ENCODE data around the gene PRR36. TPM values are rescaled to one million over a fixed set of nuclear protein-coding genes. Genes with fewer than 3 reads are reported as not detected.

PRR36 gene
- total RNA-seq, 1 donor from 2014 or later, result 0.07 TPM

DNA sequence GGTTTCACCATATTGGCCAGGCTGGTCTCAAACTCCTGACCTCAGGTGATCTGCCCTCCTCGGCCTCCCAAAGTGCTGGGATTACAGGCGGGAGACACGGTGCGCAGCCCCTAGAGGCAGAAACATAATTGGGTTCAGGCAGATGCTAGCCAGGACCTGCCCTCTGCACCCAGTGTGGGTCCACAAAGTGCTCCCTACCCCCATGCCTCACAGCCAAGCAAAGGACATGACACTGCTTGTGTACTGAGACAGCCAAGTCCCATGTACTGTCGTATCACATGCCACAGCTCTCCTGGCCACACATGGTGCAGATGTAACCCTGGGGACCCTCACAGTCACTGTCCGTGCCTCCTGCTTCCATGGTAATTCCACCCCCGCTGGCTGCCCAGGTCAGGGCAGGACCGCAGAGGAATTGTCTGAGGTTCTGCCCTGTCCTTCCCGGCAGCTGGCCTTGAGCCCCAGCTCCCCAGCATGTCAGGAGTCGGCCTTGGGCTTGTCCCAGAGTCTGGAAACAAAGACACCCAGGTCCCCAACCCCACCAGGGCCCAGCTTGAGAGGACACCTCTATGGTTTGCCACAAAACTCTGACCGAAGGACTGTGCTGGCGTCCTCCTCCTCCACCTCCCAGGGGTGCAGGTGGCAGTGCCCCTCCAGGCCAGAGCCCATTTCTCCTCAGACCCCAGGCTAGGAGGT lies 7.6 kb downstream of the PRR36 start:
- Histone ChIP-seq H2AFZ (replicated peaks) (no peak overlapping the region), H3K9ac (no peak overlapping the region), H3K4me2 (no peak overlapping the region), H3F3A (ENCODE audit: low read depth) (peaks cover 51% of the 10 kb centered on the region), H3K4me3 (no peak overlapping the region), H3K27me3 (peaks cover 60% of the 10 kb centered on the region), H3K27ac (no peak overlapping the region), H4K20me1 (ENCODE audit: low read depth) (peaks cover 62% of the 10 kb centered on the region), H3K9me3 (ENCODE audit: low read depth) (no peaks in the 10 kb centered on the region), H3K79me2 (ENCODE audit: low read depth) (no peaks in the 10 kb centered on the region), H3K4me1 (peaks cover 14% of the 10 kb centered on the region), H3K36me3 (no peaks in the 10 kb centered on the region)
- H3K9me3 Mint-ChIP-seq, result no peaks in the 10 kb centered on the region
- peaks cover 3% of the 10 kb centered on the region for H3K36me3 Mint-ChIP-seq
- H3K4me1 Mint-ChIP-seq, result peaks cover 26% of the 10 kb centered on the region
- peaks cover 28% of the 10 kb centered on the region for H3K27me3 Mint-ChIP-seq (ENCODE audit: insufficient read depth, low read depth)
- H3K4me3 Mint-ChIP-seq, result no peak overlapping the region
- H3K27ac Mint-ChIP-seq, result no peak overlapping the region
- no peak for DNase-seq (ENCODE audit: low spot score)
- TF ChIP-seq, protein P1, sequence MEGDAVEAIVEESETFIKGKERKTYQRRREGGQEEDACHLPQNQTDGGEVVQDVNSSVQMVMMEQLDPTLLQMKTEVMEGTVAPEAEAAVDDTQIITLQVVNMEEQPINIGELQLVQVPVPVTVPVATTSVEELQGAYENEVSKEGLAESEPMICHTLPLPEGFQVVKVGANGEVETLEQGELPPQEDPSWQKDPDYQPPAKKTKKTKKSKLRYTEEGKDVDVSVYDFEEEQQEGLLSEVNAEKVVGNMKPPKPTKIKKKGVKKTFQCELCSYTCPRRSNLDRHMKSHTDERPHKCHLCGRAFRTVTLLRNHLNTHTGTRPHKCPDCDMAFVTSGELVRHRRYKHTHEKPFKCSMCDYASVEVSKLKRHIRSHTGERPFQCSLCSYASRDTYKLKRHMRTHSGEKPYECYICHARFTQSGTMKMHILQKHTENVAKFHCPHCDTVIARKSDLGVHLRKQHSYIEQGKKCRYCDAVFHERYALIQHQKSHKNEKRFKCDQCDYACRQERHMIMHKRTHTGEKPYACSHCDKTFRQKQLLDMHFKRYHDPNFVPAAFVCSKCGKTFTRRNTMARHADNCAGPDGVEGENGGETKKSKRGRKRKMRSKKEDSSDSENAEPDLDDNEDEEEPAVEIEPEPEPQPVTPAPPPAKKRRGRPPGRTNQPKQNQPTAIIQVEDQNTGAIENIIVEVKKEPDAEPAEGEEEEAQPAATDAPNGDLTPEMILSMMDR (IDR thresholded peaks at IDR 0.05), result no peak
- no peak for TF ChIP-seq EZH2phosphoT487 (IDR thresholded peaks at IDR 0.05)
- no peak for TF ChIP-seq EZH2 (IDR thresholded peaks at IDR 0.05)

DNA sequence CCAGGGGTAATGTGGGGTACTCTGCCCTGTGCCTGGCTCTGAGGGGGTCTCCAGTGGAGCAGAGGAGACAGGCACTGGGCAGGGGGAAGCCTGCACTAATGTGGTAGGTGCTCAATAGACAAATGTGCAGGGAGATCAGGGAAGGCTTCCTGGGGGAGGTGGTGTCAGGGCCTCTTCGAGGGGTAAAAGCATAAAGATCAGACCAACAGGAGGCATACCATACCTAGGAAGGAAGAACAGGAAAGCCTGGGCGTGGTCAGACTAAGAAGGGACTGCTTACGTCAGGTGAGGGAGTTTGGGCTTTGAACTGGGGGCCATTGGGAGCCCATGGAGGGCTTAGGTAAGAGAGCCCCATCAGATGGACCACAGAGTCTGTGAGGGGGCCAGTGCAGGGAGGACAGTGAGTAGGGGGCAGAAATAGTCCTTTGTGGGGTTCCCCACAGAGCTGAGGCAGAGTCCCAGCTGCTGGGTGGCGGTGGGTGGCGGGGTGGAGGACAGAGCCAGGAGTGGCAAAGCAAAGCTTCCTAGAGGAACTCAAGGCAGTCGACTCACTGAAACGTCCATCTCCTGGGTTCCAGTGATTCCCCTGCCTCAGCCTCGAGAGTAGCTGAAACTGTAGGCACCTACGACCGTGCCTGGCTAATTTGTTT lies 8.8 kb downstream of the PRR36 start:
- Histone ChIP-seq H3F3A (ENCODE audit: low read depth) (peaks cover 45% of the 10 kb centered on the region), H3K9me3 (ENCODE audit: low read depth) (no peaks in the 10 kb centered on the region), H3K9ac (no peak overlapping the region), H2AFZ (replicated peaks) (no peak overlapping the region), H3K4me2 (no peak overlapping the region), H3K79me2 (ENCODE audit: low read depth) (no peaks in the 10 kb centered on the region), H3K4me3 (no peak overlapping the region), H3K27me3 (peaks cover 71% of the 10 kb centered on the region), H4K20me1 (ENCODE audit: low read depth) (peaks cover 60% of the 10 kb centered on the region), H3K36me3 (no peaks in the 10 kb centered on the region), H3K27ac (no peak overlapping the region), H3K4me1 (peaks cover 14% of the 10 kb centered on the region)
- peak overlapping the region; percentile 24 for H3K27ac Mint-ChIP-seq
- H3K4me1 Mint-ChIP-seq, result peaks cover 16% of the 10 kb centered on the region
- TF ChIP-seq EZH2 (IDR thresholded peaks at IDR 0.05) (no peak), EZH2phosphoT487 (IDR thresholded peaks at IDR 0.05) (no peak)
- TF ChIP-seq, protein P1 (IDR thresholded peaks at IDR 0.05), result no peak
- peak overlapping the region; percentile 46 for H3K4me3 Mint-ChIP-seq
- peaks cover 33% of the 10 kb centered on the region for H3K27me3 Mint-ChIP-seq (ENCODE audit: insufficient read depth, low read depth)
- no peaks in the 10 kb centered on the region for H3K9me3 Mint-ChIP-seq
- H3K36me3 Mint-ChIP-seq, result peaks cover 3% of the 10 kb centered on the region
- no peak for DNase-seq (ENCODE audit: low spot score)

DNA sequence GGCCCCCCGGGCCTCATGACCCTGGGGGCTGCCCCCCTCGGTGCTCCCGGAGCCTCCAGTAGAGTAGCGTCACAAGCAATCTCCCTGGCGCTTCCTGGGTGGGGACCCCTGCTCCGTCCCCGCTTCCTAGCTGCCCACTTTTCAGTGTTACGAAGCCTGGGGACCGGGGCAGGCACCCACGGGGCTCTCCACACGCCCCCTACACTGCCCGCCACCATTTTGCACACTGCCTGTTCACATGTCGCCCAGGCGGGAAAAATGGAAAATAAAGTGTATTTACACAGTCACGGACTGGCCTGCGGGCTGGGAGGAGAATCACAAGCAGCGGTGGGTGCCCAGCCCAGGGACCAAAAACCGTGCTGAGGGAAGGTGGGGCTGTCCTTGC lies 9.5 kb downstream of the PRR36 start:
- Mint-ChIP-seq H3K36me3 (peaks cover 3% of the 10 kb centered on the region), H3K27ac (no peak overlapping the region), H3K4me3 (no peak overlapping the region), H3K27me3 (ENCODE audit: insufficient read depth, low read depth) (peaks cover 30% of the 10 kb centered on the region), H3K9me3 (no peaks in the 10 kb centered on the region), H3K4me1 (peaks cover 14% of the 10 kb centered on the region)
- H3K4me2 ChIP-seq, result no peak overlapping the region
- TF ChIP-seq, protein P1 (IDR thresholded peaks at IDR 0.05), result no peak
- TF ChIP-seq EZH2 (IDR thresholded peaks at IDR 0.05) (no peak), EZH2phosphoT487 (IDR thresholded peaks at IDR 0.05) (no peak)
- H3K9me3 ChIP-seq (ENCODE audit: low read depth), result no peaks in the 10 kb centered on the region
- H3K4me1 ChIP-seq, result peaks cover 14% of the 10 kb centered on the region
- no peak for DNase-seq (ENCODE audit: low spot score)
- no peak overlapping the region for H2AFZ ChIP-seq (replicated peaks)
- peaks cover 59% of the 10 kb centered on the region for H4K20me1 ChIP-seq (ENCODE audit: low read depth)
- no peak overlapping the region for H3K27ac ChIP-seq
- no peak overlapping the region for H3K9ac ChIP-seq
- H3K27me3 ChIP-seq, result peaks cover 78% of the 10 kb centered on the region
- H3F3A ChIP-seq (ENCODE audit: low read depth), result peaks cover 40% of the 10 kb centered on the region
- no peaks in the 10 kb centered on the region for H3K36me3 ChIP-seq
- no peaks in the 10 kb centered on the region for H3K79me2 ChIP-seq (ENCODE audit: low read depth)
- H3K4me3 ChIP-seq, result no peak overlapping the region

Data from neural progenitor cell (in vitro differentiated cells).